Uterus (tissue), 2 donors: Measurements from ENCODE around the gene SLCO3A1.

ENCODE experiments used
- CTCF ChIP-seq, 4 experiments: fragments of 200-600 bp in 2 of 4; fragments of 450-650 bp in 2 of 4; sonication (generic) in 2 of 4; IDR thresholded peaks; one replicate each; pipeline ENCODE4 v1.5.1; 2016 to 2019; ENCODE audit warnings: antibody characterized with exemption in 4 of 4, mild to moderate bottlenecking in 2 of 4, moderate library complexity in 1 of 4
- POLR2A ChIP-seq, 2 donors: fragments of 450-650 bp; IDR thresholded peaks; one replicate each; pipeline ENCODE4 v1.6.1; 2016; ENCODE audit warnings: antibody characterized with exemption in 2 of 2, mild to moderate bottlenecking in 1 of 2, moderate library complexity in 1 of 2

DNA sequence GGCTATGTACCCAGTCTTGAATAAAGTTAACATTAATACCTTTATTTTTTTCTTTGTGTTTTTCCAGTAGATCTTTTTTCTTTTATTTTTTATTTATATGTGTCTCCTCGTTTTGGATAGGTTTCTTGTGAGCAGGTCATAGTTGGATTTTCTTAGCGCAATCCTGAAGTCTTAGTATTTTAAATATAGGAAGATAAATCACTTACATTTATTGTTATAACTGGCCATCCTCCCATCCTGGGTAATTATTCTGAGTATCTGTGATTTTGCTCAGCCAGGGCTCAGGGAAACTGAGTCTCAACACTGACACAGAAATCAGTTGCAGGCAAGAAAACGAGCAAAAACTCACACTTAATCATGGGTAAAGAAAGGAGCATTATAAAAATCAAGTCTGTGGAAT is 11.6 kb upstream of the SLCO3A1 start:
- TF ChIP-seq CTCF (IDR thresholded peaks at IDR 0.05) (no peak), POLR2A (IDR thresholded peaks at IDR 0.05) (no peak)
